ENCODE results near the gene PPIE.

The PPIE gene

DNA sequence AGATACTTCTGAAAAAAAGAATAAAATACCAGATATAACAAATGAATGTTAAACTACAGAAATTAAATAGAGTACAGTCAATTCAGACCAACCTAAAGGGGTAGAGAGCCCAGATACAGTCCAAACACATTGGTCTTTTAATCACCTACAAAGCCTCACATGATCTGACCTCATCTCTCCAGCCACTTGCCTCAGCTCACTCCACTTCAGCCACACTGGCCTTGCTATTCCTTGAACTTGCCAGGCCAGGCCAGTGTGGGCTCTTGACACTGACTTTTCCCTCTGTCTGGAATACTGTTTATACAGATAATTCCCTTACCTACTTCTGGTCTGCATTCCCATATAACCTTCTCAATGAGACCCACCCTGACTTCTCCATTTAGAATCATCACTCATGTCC is 17.0 kb upstream of the PPIE start:
- Histone ChIP-seq H3K27me3 (ENCODE audit: insufficient read depth, low read length) (peaks cover 98% of the 10 kb centered on the region), H3K4me1 (ENCODE audit: insufficient read depth, low read length) (no peaks in the 10 kb centered on the region), H3K36me3 (ENCODE audit: insufficient read depth, low read depth, low read length) (no peaks in the 10 kb centered on the region), H3K9ac (ENCODE audit: low read depth, low read length) (no peak overlapping the region), H3K4me3 (ENCODE audit: low read length) (no peak overlapping the region), H3K9me3 (ENCODE audit: insufficient read depth, low read depth, low read length) (no peaks in the 10 kb centered on the region), H3K27ac (ENCODE audit: low read length) (no peak overlapping the region)

- no peak overlapping the region for H3K4me3 ChIP-seq (ENCODE audit: low read length)
- H3K27ac ChIP-seq (ENCODE audit: low read length) = no peak overlapping the region
- peaks cover 98% of the 10 kb centered on the region for H3K27me3 ChIP-seq (ENCODE audit: insufficient read depth, low read length)
- no peaks in the 10 kb centered on the region for H3K4me1 ChIP-seq (ENCODE audit: insufficient read depth, low read length)
- H3K36me3 ChIP-seq (ENCODE audit: insufficient read depth, low read depth, low read length) = no peaks in the 10 kb centered on the region
- H3K9ac ChIP-seq (ENCODE audit: low read depth, low read length) = no peak overlapping the region
- no peaks in the 10 kb centered on the region for H3K9me3 ChIP-seq (ENCODE audit: insufficient read depth, low read depth, low read length)
Observed at GRCh38 chr1:39722495-39722894, 16.2 kb upstream of the PPIE start.

DNA sequence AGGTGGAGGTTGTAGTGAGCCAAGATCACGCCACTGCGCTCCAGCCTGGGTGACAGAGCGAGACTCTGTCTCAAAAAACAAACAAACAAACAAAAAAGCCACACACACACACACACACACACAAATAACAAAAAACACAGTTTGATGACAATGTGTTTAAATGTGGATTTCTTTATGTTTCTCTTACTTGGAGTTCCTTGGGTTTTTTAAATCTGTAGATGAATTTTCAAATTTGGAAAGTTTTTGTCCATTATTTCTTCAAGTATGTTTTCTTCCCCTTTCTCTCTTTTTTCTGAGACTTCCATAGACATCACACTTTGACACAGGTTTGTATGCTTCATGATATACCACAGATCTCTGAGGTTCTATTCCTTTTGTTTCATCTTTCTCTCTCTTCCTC is 12.1 kb upstream of the PPIE start:
- Histone ChIP-seq H3K27ac (ENCODE audit: low read length) (no peak overlapping the region), H3K27me3 (ENCODE audit: insufficient read depth, low read length) (peaks cover 99% of the 10 kb centered on the region), H3K4me1 (ENCODE audit: insufficient read depth, low read length) (no peaks in the 10 kb centered on the region), H3K4me3 (ENCODE audit: low read length) (no peak overlapping the region), H3K9me3 (ENCODE audit: insufficient read depth, low read depth, low read length) (no peaks in the 10 kb centered on the region), H3K9ac (ENCODE audit: low read depth, low read length) (no peak overlapping the region), H3K36me3 (ENCODE audit: insufficient read depth, low read depth, low read length) (no peaks in the 10 kb centered on the region)

GRCh38 chr1:39727221-39727931 is 11.3 kb upstream of the PPIE start:
- Histone ChIP-seq H3K4me3 (ENCODE audit: low read length) (no peak overlapping the region), H3K36me3 (ENCODE audit: insufficient read depth, low read depth, low read length) (no peaks in the 10 kb centered on the region), H3K4me1 (ENCODE audit: insufficient read depth, low read length) (no peaks in the 10 kb centered on the region), H3K27me3 (ENCODE audit: insufficient read depth, low read length) (peaks cover 99% of the 10 kb centered on the region), H3K9ac (ENCODE audit: low read depth, low read length) (no peak overlapping the region), H3K27ac (ENCODE audit: low read length) (no peak overlapping the region), H3K9me3 (ENCODE audit: insufficient read depth, low read depth, low read length) (no peaks in the 10 kb centered on the region)

DNA sequence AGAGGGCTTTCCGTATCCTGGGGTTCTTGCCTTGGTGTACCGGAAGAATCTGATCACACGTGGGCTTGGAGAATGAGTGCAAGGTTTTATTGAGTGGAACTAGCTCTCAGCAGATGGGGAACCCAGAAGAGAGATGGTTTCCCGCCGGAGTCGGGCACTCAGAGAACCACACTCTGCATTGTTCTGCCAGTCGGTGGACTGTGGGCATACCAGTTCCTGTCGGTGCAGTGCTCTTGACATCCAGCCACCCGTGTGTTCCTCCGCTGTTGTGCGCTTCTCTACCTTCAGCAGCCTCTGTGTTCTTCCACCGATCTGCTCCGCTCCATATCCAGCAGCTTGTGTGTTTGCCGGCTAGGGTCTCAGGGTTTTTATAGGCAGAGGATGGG is 10.8 kb upstream of the PPIE start:
- H3K4me3 ChIP-seq (ENCODE audit: low read length) = no peak overlapping the region

DNA sequence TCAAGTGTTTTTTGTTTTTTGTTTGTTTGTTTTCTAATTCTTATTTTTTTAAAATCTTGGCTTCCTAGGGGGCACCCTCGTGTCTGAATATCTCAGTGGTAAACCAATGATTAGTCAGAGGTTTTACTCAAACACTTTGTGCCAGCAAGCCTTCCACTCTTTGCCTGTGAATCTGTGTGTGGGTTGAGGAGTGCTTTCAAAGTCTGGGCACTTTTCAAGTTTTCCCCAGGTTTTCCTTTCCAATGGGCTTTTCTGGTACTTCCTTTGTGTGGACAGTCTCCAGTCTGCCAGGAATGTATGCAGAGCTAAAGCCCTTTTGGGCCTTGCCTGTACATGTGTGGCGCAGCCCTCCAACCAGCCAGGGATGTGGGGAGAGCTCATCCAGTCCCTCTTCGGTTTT is 9.7 kb upstream of the PPIE start:
- Histone ChIP-seq H3K9ac (ENCODE audit: low read depth, low read length) (no peak overlapping the region), H3K36me3 (ENCODE audit: insufficient read depth, low read depth, low read length) (no peaks in the 10 kb centered on the region), H3K27me3 (ENCODE audit: insufficient read depth, low read length) (peaks cover 100% of the 10 kb centered on the region), H3K4me3 (ENCODE audit: low read length) (no peak overlapping the region), H3K4me1 (ENCODE audit: insufficient read depth, low read length) (no peaks in the 10 kb centered on the region), H3K9me3 (ENCODE audit: insufficient read depth, low read depth, low read length) (no peaks in the 10 kb centered on the region), H3K27ac (ENCODE audit: low read length) (no peak overlapping the region)

More for the DNA sequence above, 10.8 kb upstream of the PPIE start:
- H3K9me3 ChIP-seq (ENCODE audit: insufficient read depth, low read depth, low read length) = no peaks in the 10 kb centered on the region
- H3K4me1 ChIP-seq (ENCODE audit: insufficient read depth, low read length) = no peaks in the 10 kb centered on the region
- H3K27ac ChIP-seq (ENCODE audit: low read length) = no peak overlapping the region
- H3K36me3 ChIP-seq (ENCODE audit: insufficient read depth, low read depth, low read length) = no peaks in the 10 kb centered on the region
- no peak overlapping the region for H3K9ac ChIP-seq (ENCODE audit: low read depth, low read length)
- peaks cover 99% of the 10 kb centered on the region for H3K27me3 ChIP-seq (ENCODE audit: insufficient read depth, low read length)

- H3K27ac ChIP-seq (ENCODE audit: low read length) = no peak overlapping the region
- H3K36me3 ChIP-seq (ENCODE audit: insufficient read depth, low read depth, low read length) = no peaks in the 10 kb centered on the region
- no peaks in the 10 kb centered on the region for H3K9me3 ChIP-seq (ENCODE audit: insufficient read depth, low read depth, low read length)
- H3K27me3 ChIP-seq (ENCODE audit: insufficient read depth, low read length) = peaks cover 100% of the 10 kb centered on the region
- no peaks in the 10 kb centered on the region for H3K4me1 ChIP-seq (ENCODE audit: insufficient read depth, low read length)
- no peak overlapping the region for H3K4me3 ChIP-seq (ENCODE audit: low read length)
- H3K9ac ChIP-seq (ENCODE audit: low read depth, low read length) = no peak overlapping the region
Observed at GRCh38 chr1:39729842-39730241, 8.8 kb upstream of the PPIE start.

DNA sequence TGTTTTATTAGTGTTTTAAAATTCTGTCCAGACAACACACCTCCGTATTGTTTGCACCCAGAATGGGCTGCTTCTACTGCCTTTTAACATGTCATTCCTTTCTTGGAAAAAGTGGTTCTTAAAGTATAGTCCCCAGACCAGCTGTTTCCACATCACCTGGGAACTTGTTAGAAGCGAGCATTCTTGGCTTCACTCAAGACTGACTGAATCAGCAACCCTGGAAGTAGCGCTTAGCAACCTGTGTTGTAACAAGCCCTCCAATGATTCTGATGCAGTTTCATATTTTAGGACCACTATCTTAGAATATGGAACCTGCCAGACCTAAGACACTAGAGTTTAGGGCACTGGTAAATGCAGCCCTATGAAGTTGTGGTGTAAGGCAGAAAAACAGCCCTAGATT is 6.0 kb upstream of the PPIE start:
- Histone ChIP-seq H3K9me3 (ENCODE audit: insufficient read depth, low read depth, low read length) (no peaks in the 10 kb centered on the region), H3K36me3 (ENCODE audit: insufficient read depth, low read depth, low read length) (no peaks in the 10 kb centered on the region), H3K27ac (ENCODE audit: low read length) (no peak overlapping the region), H3K27me3 (ENCODE audit: insufficient read depth, low read length) (peaks cover 99% of the 10 kb centered on the region), H3K4me1 (ENCODE audit: insufficient read depth, low read length) (no peaks in the 10 kb centered on the region), H3K9ac (ENCODE audit: low read depth, low read length) (no peak overlapping the region), H3K4me3 (ENCODE audit: low read length) (no peak overlapping the region)

GRCh38 chr1:39733161-39733560 is 5.5 kb upstream of the PPIE start:
- H3K4me3 ChIP-seq (ENCODE audit: low read length) = no peak overlapping the region
- H3K9ac ChIP-seq (ENCODE audit: low read depth, low read length) = no peak overlapping the region
- H3K4me1 ChIP-seq (ENCODE audit: insufficient read depth, low read length) = no peaks in the 10 kb centered on the region
- peaks cover 99% of the 10 kb centered on the region for H3K27me3 ChIP-seq (ENCODE audit: insufficient read depth, low read length)
- H3K36me3 ChIP-seq (ENCODE audit: insufficient read depth, low read depth, low read length) = no peaks in the 10 kb centered on the region
- no peak overlapping the region for H3K27ac ChIP-seq (ENCODE audit: low read length)
- no peaks in the 10 kb centered on the region for H3K9me3 ChIP-seq (ENCODE audit: insufficient read depth, low read depth, low read length)

- Histone ChIP-seq H3K4me3 (ENCODE audit: low read length) (no peak overlapping the region), H3K36me3 (ENCODE audit: insufficient read depth, low read depth, low read length) (peaks cover 6% of the 10 kb centered on the region), H3K27ac (ENCODE audit: low read length) (no peak overlapping the region), H3K27me3 (ENCODE audit: insufficient read depth, low read length) (peaks cover 76% of the 10 kb centered on the region), H3K9me3 (ENCODE audit: insufficient read depth, low read depth, low read length) (no peaks in the 10 kb centered on the region), H3K9ac (ENCODE audit: low read depth, low read length) (no peak overlapping the region), H3K4me1 (ENCODE audit: insufficient read depth, low read length) (peaks cover 5% of the 10 kb centered on the region)
Observed at GRCh38 chr1:39735731-39736130, 3.0 kb upstream of the PPIE start.

- H3K9me3 ChIP-seq (ENCODE audit: insufficient read depth, low read depth, low read length) = no peaks in the 10 kb centered on the region
- H3K4me1 ChIP-seq (ENCODE audit: insufficient read depth, low read length) = peaks cover 5% of the 10 kb centered on the region
- no peak overlapping the region for H3K27ac ChIP-seq (ENCODE audit: low read length)
- peaks cover 56% of the 10 kb centered on the region for H3K27me3 ChIP-seq (ENCODE audit: insufficient read depth, low read length)
- H3K4me3 ChIP-seq (ENCODE audit: low read length) = no peak overlapping the region
- no peak overlapping the region for H3K9ac ChIP-seq (ENCODE audit: low read depth, low read length)
- peaks cover 26% of the 10 kb centered on the region for H3K36me3 ChIP-seq (ENCODE audit: insufficient read depth, low read depth, low read length)
Observed at GRCh38 chr1:39737546-39738169, 1.0 kb upstream of the PPIE start.

GRCh38 chr1:39745016-39745670 is 6.5 kb downstream of the PPIE start:
- no peaks in the 10 kb centered on the region for H3K4me1 ChIP-seq (ENCODE audit: insufficient read depth, low read length)
- no peak overlapping the region for H3K27ac ChIP-seq (ENCODE audit: low read length)
- no peaks in the 10 kb centered on the region for H3K27me3 ChIP-seq (ENCODE audit: insufficient read depth, low read length)
- H3K9me3 ChIP-seq (ENCODE audit: insufficient read depth, low read depth, low read length) = no peaks in the 10 kb centered on the region
- no peak overlapping the region for H3K9ac ChIP-seq (ENCODE audit: low read depth, low read length)
- no peak overlapping the region for H3K4me3 ChIP-seq (ENCODE audit: low read length)
- peaks cover 97% of the 10 kb centered on the region for H3K36me3 ChIP-seq (ENCODE audit: insufficient read depth, low read depth, low read length)

Measured in iPS-20b (cell line).